ENCODE data around the gene HIF1A.

DNA sequence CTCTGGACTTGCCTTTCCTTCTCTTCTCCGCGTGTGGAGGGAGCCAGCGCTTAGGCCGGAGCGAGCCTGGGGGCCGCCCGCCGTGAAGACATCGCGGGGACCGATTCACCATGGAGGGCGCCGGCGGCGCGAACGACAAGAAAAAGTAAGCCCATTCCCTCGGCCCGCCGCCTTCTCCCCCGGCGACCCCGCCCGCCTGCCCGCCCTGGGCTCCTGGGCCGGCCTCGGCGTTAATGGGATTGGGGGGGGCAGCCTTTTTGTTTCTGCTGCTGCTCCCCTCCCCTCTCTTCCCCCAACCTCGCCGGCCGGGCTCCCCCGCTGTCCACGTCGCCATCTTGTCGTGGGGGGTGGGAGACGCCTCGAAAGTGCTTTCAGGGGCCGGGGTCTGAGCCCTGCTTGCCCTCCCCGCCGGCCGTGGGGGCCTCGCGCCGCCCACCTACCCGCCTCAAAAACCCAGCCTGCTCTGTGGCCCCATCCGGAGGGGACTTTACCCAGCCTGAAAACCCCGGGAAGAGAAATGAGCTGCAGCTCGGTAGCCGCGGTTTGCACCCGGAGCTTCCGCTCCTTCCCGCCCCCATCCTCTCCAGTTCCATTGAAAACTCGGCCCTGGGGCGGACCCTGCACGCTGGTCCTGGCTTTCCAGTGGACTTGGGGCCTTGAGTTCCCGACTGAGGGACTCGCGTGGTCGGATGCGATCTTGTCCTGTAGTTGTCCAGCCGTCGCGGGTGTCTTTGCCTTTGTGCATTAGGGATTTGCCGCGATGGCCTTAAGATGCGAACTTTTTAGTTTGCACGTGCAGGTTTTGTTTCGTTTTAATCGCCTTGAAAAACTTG, 598 bp downstream of the HIF1A start:
- TF ChIP-seq CTCF (conservative IDR thresholded peaks at IDR 0.05; ENCODE audit: low read depth in 2 of 2) (no peak), ZNF114 (CRISPR knock-in tag; IDR thresholded peaks at IDR 0.05) (no peak), JUNB (IDR thresholded peaks at IDR 0.05; ENCODE audit: unreplicated experiment) (no peak), REST (IDR thresholded peaks at IDR 0.05; ENCODE audit: unreplicated experiment) (no peak), EZH2phosphoT487 (IDR thresholded peaks at IDR 0.05; ENCODE audit: unreplicated experiment) (no peak), CREB1 (CRISPR knock-in tag; IDR thresholded peaks at IDR 0.05; ENCODE audit: low read depth) (no peak), STAT1 (IDR thresholded peaks at IDR 0.05; ENCODE audit: unreplicated experiment) (no peak), EZH2 (IDR thresholded peaks at IDR 0.05; ENCODE audit: low read depth, unreplicated experiment) (no peak), POLR2AphosphoS5 (IDR thresholded peaks at IDR 0.05; ENCODE audit: low read depth) (no peak), NANOG (IDR thresholded peaks at IDR 0.05; ENCODE audit: borderline replicate concordance) (no peak)
- TF ChIP-seq, protein P1, sequence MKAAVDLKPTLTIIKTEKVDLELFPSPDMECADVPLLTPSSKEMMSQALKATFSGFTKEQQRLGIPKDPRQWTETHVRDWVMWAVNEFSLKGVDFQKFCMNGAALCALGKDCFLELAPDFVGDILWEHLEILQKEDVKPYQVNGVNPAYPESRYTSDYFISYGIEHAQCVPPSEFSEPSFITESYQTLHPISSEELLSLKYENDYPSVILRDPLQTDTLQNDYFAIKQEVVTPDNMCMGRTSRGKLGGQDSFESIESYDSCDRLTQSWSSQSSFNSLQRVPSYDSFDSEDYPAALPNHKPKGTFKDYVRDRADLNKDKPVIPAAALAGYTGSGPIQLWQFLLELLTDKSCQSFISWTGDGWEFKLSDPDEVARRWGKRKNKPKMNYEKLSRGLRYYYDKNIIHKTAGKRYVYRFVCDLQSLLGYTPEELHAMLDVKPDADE (IDR thresholded peaks at IDR 0.05) = no peak
